Kidney tubule cell (primary cell): ENCODE measurements around the gene FAM83D.
"Not testable (repeated sequence)": the region's sequence is repeated elsewhere in the genome, so short reads cannot be mapped to it uniquely, and the experiment has no call there.

Source experiments
- DNase-seq: peaks from one replicate; pipeline ENCODE4 v3.0.0-alpha.2; 2018; ENCODE audit warnings: low spot score

The FAM83D gene

GRCh38 chr20:38963745-38964144 lies 37.5 kb downstream of the FAM83D start:
- DNase-seq: no peak

- no peak for DNase-seq
Measured at GRCh38 chr20:38965264-38965663, 39.0 kb downstream of the FAM83D start.

DNA sequence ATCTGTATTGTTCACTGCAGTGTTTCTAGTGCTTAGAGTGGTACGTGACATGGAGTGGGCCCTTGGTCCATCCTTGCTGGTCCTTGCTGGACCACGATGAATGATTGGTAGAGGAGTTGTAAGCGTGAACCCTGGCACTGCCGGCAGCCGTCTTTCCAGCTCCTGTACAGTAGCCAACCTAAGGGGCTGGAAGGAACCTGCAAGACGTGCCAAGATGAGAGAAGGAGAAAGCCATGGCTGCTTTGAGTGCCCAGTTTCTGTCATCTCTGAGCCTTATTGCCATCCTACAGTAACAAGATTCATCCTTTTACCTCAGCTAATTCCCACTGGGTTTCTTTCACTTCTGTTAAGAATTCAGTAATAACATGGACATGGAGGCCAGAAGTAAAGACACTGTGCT lies 41.9 kb downstream of the FAM83D start:
- DNase-seq: no peak

DNA sequence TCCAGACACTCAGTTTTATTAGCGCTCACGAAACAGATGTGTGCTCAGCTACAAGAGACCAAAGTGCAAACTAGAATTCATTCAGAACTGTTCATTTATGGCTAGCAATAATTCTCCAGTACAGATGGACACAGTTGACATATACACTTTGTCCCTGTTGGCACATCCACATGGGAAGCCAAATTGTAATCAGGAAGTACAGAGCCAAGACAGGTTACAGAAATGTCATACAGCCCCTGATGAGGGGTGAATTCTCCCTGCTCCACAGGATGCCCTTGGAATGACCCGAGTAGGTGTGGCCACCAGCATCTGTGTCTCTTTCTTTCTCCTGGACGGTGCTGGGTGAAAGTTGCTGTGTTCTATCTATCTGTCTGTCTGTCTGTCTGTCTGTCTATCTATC lies 43.5 kb downstream of the FAM83D start:
- peak; percentile 40 for DNase-seq

- peak; percentile 93 for DNase-seq
Measured at GRCh38 chr20:38970302-38970701, 44.1 kb downstream of the FAM83D start.

- DNase-seq: no peak
Measured at GRCh38 chr20:38973107-38973506, 46.9 kb downstream of the FAM83D start.

- DNase-seq: peak; percentile 30
Measured at GRCh38 chr20:38973645-38974044, 47.4 kb downstream of the FAM83D start.

GRCh38 chr20:38975539-38976120 lies 49.4 kb downstream of the FAM83D start:
- DNase-seq: no peak

- DNase-seq: no peak
Measured at GRCh38 chr20:38979434-38979833, 53.2 kb downstream of the FAM83D start.

- DNase-seq: no peak
Measured at GRCh38 chr20:38979842-38980241, 53.6 kb downstream of the FAM83D start.

GRCh38 chr20:38982291-38982690 lies 56.1 kb downstream of the FAM83D start:
- DNase-seq: no peak

DNA sequence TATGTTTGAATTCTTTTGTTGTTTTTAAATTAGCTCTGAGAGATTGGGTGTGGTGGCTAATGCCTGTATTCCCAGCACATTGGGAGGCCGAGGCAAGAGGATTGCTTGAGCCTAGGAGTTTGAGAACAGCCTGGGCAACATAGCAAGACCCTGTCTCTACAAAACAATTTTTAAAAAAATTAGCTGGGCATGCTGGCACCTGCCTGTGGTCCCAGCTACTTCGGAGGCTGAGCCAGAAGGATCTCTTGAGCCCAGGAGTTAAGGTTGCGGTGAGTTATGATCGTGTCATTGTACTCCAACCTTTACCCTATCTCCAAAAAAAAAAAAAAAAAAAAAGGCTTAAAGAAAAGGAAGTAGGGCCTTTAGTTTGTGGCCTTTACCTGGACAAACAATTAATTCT lies 58.8 kb downstream of the FAM83D start:
- DNase-seq: peak; percentile 37

- peak; percentile 81 for DNase-seq
Measured at GRCh38 chr20:38985603-38986170, 59.5 kb downstream of the FAM83D start.

DNA sequence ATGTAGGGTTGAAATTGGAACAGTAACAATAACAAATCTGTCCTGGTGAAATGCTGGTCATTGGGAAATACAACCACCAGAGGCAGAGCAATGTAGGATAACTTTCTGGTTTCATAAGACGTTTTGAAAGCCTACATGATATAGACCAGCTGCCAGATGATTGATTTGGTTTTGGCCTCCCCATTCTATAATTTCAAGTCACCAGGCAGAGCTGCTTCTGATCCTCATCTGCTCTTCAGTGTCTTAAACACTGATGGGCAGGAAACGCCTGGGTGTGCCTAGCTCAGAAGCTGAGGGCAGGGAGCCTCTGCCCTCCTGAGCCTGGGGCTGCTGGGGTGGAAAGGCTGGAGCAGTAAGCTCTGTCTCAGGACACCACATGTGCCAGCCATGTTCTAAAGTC lies 60.4 kb downstream of the FAM83D start:
- DNase-seq: no peak

- DNase-seq: no peak
Measured at GRCh38 chr20:38987777-38988176, 61.6 kb downstream of the FAM83D start.

- DNase-seq: no peak
Measured at GRCh38 chr20:38990728-38991127, 64.5 kb downstream of the FAM83D start.

DNA sequence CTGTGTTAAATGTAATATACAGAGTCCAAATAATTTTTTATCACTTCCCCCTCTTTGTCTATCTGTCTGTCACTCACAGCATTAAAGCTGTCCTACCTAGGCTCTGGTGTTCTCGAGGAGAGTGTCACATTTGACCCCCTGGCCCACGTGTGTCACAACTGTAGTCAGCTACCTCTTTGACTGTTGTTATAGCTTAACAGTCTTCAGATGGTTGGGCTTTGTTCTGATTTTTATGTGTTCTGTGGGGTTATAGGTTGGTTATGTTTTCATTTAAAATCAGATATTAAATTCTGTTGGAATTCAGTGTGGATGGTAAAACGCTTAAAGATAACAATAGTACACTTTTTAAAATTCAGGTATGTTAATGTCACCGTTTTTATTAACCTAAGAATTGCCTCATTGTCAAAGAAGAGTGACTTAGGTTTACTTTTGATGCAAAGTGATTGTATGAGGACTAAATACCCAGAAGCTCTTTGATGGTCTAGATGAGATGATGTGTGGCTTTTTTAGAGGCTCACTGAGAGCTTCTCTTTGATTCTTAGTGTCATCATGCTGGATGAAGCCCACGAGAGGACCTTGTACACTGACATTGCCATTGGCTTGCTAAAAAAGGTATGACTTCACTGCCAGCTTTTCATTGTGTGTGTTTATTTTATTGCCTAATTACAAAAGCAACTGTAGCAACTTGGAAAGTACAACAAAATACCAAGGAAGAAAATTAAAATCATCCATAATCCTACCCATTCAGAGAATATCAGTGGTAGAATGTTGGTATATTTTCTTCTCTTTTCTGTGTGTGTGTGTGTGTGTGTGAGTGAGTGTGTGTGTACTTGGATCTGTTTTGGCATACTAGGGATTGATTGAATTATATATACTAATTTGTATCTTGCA lies 65.8 kb downstream of the FAM83D start:
- no peak for DNase-seq

DNA sequence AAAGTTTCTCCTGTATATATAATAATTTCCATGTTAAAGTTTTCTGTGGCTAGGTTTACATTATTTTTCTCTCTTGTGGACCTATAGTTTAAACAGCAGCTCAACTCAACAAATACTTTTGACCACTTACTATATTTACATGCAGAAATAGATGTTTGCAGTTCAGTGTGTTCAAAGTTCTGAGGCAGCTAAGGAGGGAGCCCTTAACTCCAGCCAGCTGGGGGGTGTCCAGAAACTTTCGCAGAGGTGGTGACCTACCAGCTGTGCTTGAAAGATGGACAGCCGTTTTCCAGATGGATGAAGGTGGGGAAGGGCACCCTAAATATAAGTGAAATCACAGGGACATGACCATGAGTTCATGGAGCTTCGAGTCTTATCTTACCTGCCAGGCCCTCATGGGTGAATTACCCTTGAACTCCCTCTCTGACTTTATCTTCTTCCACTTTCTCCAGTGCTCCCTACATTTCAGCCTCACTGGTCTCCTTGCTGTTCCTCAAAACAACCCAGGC lies 69.4 kb downstream of the FAM83D start:
- no peak for DNase-seq

DNA sequence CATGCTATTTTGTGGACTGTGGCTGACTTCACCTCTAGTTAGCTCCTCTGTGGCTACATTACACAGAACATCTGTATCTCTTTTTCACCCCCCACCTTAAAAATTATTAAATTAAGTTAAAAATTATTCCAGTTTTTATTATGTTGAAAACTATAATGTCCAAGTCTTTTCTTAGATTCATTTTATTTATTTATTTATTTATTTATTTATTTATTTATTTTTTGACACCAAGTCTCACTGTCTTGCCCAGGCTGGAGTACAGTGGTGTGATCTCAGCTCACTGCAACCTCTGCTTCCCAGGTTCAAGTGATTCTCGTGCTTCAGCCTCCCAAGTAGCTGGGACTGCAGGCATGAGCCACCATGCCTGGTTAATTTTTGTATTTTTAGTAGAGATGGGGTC lies 70.6 kb downstream of the FAM83D start:
- not testable (repeated sequence) for DNase-seq

DNA sequence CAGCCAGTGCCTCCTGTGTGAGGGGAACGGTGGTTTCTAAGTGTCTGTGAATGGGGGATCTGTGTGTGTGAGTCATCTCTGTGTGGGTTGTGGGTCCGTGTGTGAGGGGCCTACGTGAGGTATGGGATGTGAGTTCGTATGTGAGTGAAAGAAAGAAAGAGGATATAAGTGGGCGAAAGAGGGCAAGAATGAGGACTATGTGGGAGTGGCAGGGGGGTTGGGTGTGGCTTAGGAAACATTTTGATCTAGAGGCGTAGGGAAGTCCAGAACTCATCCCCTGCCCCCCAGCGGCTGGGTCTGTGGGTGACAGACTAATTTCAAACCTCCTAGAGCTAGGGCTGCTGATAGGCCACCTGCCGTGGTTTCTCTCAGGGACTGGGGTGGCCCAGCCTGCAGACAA lies 71.4 kb downstream of the FAM83D start:
- no peak for DNase-seq

DNA sequence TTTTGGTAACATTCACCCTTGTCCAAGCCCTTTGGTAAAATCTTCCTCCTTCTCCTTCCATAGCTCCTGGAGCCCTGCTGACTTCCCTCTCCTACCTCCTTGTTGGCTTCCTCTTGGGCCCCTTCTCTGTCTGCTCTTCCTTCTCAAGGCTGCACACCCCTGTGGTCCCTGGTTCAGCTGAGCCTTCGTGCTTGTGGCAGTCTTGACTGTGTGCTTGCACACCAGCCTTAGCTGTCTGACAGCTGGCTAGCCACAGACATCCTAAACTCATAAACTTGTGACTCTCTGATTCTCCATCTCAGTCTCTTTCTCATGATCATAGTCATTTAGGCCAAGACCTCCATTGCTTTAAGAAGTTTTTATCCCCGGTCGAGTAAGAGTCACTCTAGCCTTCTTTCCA lies 73.0 kb downstream of the FAM83D start:
- no peak for DNase-seq

GRCh38 chr20:38999965-39000910 lies 74.0 kb downstream of the FAM83D start:
- DNase-seq: no peak
